Caco-2 (cell line): ENCODE data around the gene FHOD3. TPM values are rescaled to one million over a fixed set of nuclear protein-coding genes. Genes with fewer than 3 reads are reported as not detected.

Source experiments
- BruUV-seq: library from RNA; stranded (reverse); fragments of 400-500 nt; replicated peaks from 2 replicates; lab custom pipeline; 2021; lab: Mats Ljungman, UMichigan
- CTCF ChIA-PET: fragments of 300-600 bp; sonication (Branson Sonifier 250); formaldehyde crosslinking; loops from one replicate; lab custom pipeline; 2022; ENCODE audit warnings: antibody characterized with exemption; lab: Charles Lee
- POLR2A ChIA-PET: fragments of 300-600 bp; sonication (Branson Sonifier 250); formaldehyde crosslinking; loops from one replicate; lab custom pipeline; 2022; ENCODE audit warnings: antibody characterized with exemption; lab: Charles Lee
- DNase-seq, 2 experiments: peaks; one replicate each; pipeline versions ENCODE4 v3.0.0 to v3.0.0-alpha.2; 2020 to 2022
- H3K27me3 ChIP-seq: replicated peaks from 2 replicates; pipeline ENCODE4 v1.6.0; 2011; ENCODE audit warnings: low read length; ENCODE audit not compliant: control insufficient read depth, insufficient read depth
- H3K36me3 ChIP-seq: 2 replicates; pipeline ENCODE4 v1.5.1; 2011; ENCODE audit warnings: low read length; ENCODE audit not compliant: control insufficient read depth, insufficient read depth
- H3K4me1 ChIP-seq: fragments of 250-450 bp; sonication (Bioruptor Pico); 2 replicates; pipeline ENCODE4 v1.5.1; 2020; ENCODE audit warnings: mild to moderate bottlenecking
- H3K4me3 ChIP-seq: 2 replicates; pipeline ENCODE4 v1.5.1; 2011; ENCODE audit warnings: low read depth, mild to moderate bottlenecking, control low read depth, low read length
- H3K9me3 ChIP-seq: fragments of 250-450 bp; sonication (Bioruptor Pico); 2 replicates; pipeline ENCODE4 v1.5.1; 2020; ENCODE audit warnings: mild to moderate bottlenecking, moderate library complexity
- H3K27ac Mint-ChIP-seq: one replicate; pipeline ENCODE4 v1.8.0; 2022; ENCODE audit warnings: mixed read lengths; ENCODE audit not compliant: unreplicated experiment
- H3K27me3 Mint-ChIP-seq: one replicate; pipeline ENCODE4 v1.8.0; 2022; ENCODE audit warnings: mixed read lengths; ENCODE audit not compliant: insufficient read depth, unreplicated experiment
- H3K36me3 Mint-ChIP-seq: one replicate; pipeline ENCODE4 v1.8.0; 2022; ENCODE audit warnings: mild to moderate bottlenecking, mixed read lengths; ENCODE audit not compliant: insufficient read depth, unreplicated experiment
- H3K4me1 Mint-ChIP-seq: one replicate; pipeline ENCODE4 v1.8.0; 2022; ENCODE audit warnings: low read depth, mixed read lengths; ENCODE audit not compliant: unreplicated experiment
- H3K4me3 Mint-ChIP-seq: one replicate; pipeline ENCODE4 v1.8.0; 2022; ENCODE audit warnings: mild to moderate bottlenecking, moderate library complexity, mixed read lengths; ENCODE audit not compliant: unreplicated experiment
- H3K9me3 Mint-ChIP-seq: one replicate; pipeline ENCODE4 v1.8.0; 2022; ENCODE audit warnings: mixed read lengths; ENCODE audit not compliant: unreplicated experiment
- CTCF ChIP-seq, 2 experiments: fragments of 200-600 bp in 1 of 2; IDR thresholded peaks; 1 replicate in 1 of 2; 2 replicates in 1 of 2; pipeline versions ENCODE4 v1.5.1 to v1.8.0; 2011 to 2022; ENCODE audit warnings: antibody characterized with exemption in 1 of 2, control low read depth in 1 of 2, inconsistent platforms in 1 of 2, low read depth in 1 of 2, low read length in 1 of 2, mild to moderate bottlenecking in 1 of 2, moderate library complexity in 1 of 2; ENCODE audit not compliant: insufficient read depth in 1 of 2, severe bottlenecking in 1 of 2, unreplicated experiment in 1 of 2
- intact Hi-C: fragments of 100-400 bp; cut with micrococcal nuclease; formaldehyde crosslinking; loops from one replicate; pipeline ENCODE4 v1.10.0; 2022; ENCODE audit not compliant: unreplicated experiment
- total RNA-seq: library from RNA; stranded (reverse); gene quantifications from 2 replicates; pipeline ENCODE4 v1.2.3, GENCODE V29; 2022

FHOD3 gene
- total RNA-seq, 1 experiment from 2014 or later = not detected

GRCh38 chr18:36449451-36449850 lies 151.9 kb downstream of the FHOD3 start:
- Histone ChIP-seq H3K27me3 (no peaks in the 10 kb centered on the region), H3K9me3 (no peaks in the 10 kb centered on the region), H3K36me3 (no peaks in the 10 kb centered on the region), H3K4me3 (no peak overlapping the region), H3K4me1 (no peaks in the 10 kb centered on the region)
- Mint-ChIP-seq H3K9me3 (no peaks in the 10 kb centered on the region), H3K4me1 (no peaks in the 10 kb centered on the region), H3K27me3 (peaks cover 1% of the 10 kb centered on the region), H3K36me3 (no peaks in the 10 kb centered on the region), H3K27ac (no peak overlapping the region), H3K4me3 (no peak overlapping the region)
- POLR2A ChIA-PET = no interaction called here
- CTCF ChIA-PET = no interaction called here
- intact Hi-C loops = no loop called here
- no peak for TF ChIP-seq CTCF (IDR thresholded peaks at IDR 0.05; ENCODE audit: insufficient read depth in 1 of 2, low read depth in 1 of 2, low read length in 1 of 2, severe bottlenecking in 1 of 2, unreplicated experiment in 1 of 2)
- no peak for DNase-seq
- BruUV-seq = no TSS peak

- Mint-ChIP-seq H3K4me1 (no peaks in the 10 kb centered on the region), H3K9me3 (no peaks in the 10 kb centered on the region), H3K4me3 (no peak overlapping the region), H3K27ac (no peak overlapping the region), H3K36me3 (no peaks in the 10 kb centered on the region), H3K27me3 (no peaks in the 10 kb centered on the region)
- no peak for DNase-seq
- Histone ChIP-seq H3K4me1 (no peaks in the 10 kb centered on the region), H3K4me3 (no peak overlapping the region), H3K27me3 (no peaks in the 10 kb centered on the region), H3K9me3 (no peaks in the 10 kb centered on the region), H3K36me3 (no peaks in the 10 kb centered on the region)
- CTCF ChIA-PET = no interaction called here
- BruUV-seq = no TSS peak
- intact Hi-C loops = no loop called here
- POLR2A ChIA-PET = no interaction called here
- TF ChIP-seq CTCF (IDR thresholded peaks at IDR 0.05; ENCODE audit: insufficient read depth in 1 of 2, low read depth in 1 of 2, low read length in 1 of 2, severe bottlenecking in 1 of 2, unreplicated experiment in 1 of 2) = no peak
Observed at GRCh38 chr18:36450264-36450663, 152.8 kb downstream of the FHOD3 start.

DNA sequence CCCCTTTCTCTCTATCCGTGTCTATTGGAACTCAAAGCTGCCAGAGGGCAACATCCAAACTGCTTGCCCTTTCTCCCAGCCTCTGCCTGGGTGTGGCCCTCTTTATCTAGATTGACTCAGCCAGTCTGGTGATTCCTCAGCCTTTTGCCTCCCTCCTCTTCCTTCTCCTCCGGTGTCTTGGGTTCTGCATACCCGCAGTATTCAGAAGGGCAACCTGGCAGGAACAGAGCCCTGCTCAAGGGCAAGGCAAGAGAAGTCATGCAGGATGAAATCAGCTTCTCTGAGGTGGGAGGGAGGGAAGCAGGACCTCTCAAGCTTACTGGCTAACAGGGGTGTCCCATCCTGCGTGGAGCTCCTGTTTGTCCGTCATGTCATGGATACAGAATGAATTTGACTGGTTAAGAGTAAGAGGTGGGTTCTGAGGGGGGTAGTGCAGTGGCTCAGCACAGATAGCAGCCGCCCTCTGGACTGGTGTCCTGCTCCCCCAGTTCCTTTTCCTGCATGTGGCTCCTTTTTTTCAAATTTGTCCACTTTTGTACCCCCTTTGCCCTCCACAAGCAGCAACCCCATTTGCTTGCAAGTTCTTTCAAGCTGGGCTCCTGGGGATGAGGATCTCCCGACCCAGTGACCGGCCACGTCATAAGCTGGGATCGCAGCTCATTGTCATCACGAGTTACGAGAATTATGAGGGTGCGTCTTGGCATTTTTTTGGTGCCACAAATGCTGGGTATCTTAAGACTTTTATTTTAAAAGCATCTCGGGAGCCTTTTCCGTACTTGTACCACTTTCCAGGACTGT lies 154.1 kb downstream of the FHOD3 start:
- Mint-ChIP-seq H3K4me1 (no peaks in the 10 kb centered on the region), H3K9me3 (no peaks in the 10 kb centered on the region), H3K4me3 (no peak overlapping the region), H3K36me3 (no peaks in the 10 kb centered on the region), H3K27me3 (peaks cover 3% of the 10 kb centered on the region), H3K27ac (no peak overlapping the region)
- Histone ChIP-seq H3K4me1 (no peaks in the 10 kb centered on the region), H3K27me3 (no peaks in the 10 kb centered on the region), H3K36me3 (no peaks in the 10 kb centered on the region), H3K9me3 (no peaks in the 10 kb centered on the region), H3K4me3 (no peak overlapping the region)
- no peak for TF ChIP-seq CTCF (IDR thresholded peaks at IDR 0.05; ENCODE audit: insufficient read depth in 1 of 2, low read depth in 1 of 2, low read length in 1 of 2, severe bottlenecking in 1 of 2, unreplicated experiment in 1 of 2)
- ChIA-PET CTCF (no interaction called here), POLR2A (no interaction called here)
- BruUV-seq = no TSS peak
- intact Hi-C loops = no loop called here
- no peak for DNase-seq
